KOPT-K1 (cell line): ENCODE measurements around the gene EGFR.

ENCODE experiments used
- H3K27ac ChIP-seq: fragments of 200-600 bp; sonication (generic); 2 replicates; pipeline ENCODE4 v1.5.1; 2016; ENCODE audit warnings: antibody characterized with exemption, mild to moderate bottlenecking, low read depth, low read length; ENCODE audit not compliant: poor library complexity, severe bottlenecking
- H3K36me3 ChIP-seq: fragments of 200-600 bp; sonication (generic); 2 replicates; pipeline ENCODE4 v1.5.1; 2017; ENCODE audit warnings: antibody characterized with exemption, mild to moderate bottlenecking, low read length, moderate library complexity; ENCODE audit not compliant: insufficient read depth
- H3K9me3 ChIP-seq: fragments of 200-600 bp; sonication (generic); 2 replicates; pipeline ENCODE4 v1.5.1; 2017; ENCODE audit warnings: antibody characterized with exemption, low read length, mild to moderate bottlenecking; ENCODE audit not compliant: insufficient read depth, poor library complexity, severe bottlenecking

The EGFR gene

GRCh38 chr7:55253188-55253587 lies 234.4 kb downstream of the EGFR start:
- Histone ChIP-seq H3K36me3 (no peaks in the 10 kb centered on the region), H3K9me3 (peaks cover 8% of the 10 kb centered on the region), H3K27ac (no peak overlapping the region)

GRCh38 chr7:55254242-55254595 lies 235.4 kb downstream of the EGFR start:
- Histone ChIP-seq H3K9me3 (peaks cover 8% of the 10 kb centered on the region), H3K27ac (no peak overlapping the region), H3K36me3 (no peaks in the 10 kb centered on the region)

GRCh38 chr7:55254596-55255495 lies 236.0 kb downstream of the EGFR start:
- Histone ChIP-seq H3K9me3 (peaks cover 8% of the 10 kb centered on the region), H3K36me3 (no peaks in the 10 kb centered on the region), H3K27ac (no peak overlapping the region)

- Histone ChIP-seq H3K9me3 (peaks cover 8% of the 10 kb centered on the region), H3K27ac (no peak overlapping the region), H3K36me3 (no peaks in the 10 kb centered on the region)
These were observed 237.0 kb downstream of the EGFR start for GRCh38 chr7:55255496-55256445.

- Histone ChIP-seq H3K27ac (no peak overlapping the region), H3K9me3 (peaks cover 8% of the 10 kb centered on the region), H3K36me3 (no peaks in the 10 kb centered on the region)
These were observed 239.8 kb downstream of the EGFR start for GRCh38 chr7:55258631-55259030.

GRCh38 chr7:55260171-55260570 lies 241.4 kb downstream of the EGFR start:
- Histone ChIP-seq H3K27ac (no peak overlapping the region), H3K36me3 (no peaks in the 10 kb centered on the region), H3K9me3 (peaks cover 8% of the 10 kb centered on the region)

- Histone ChIP-seq H3K36me3 (no peaks in the 10 kb centered on the region), H3K9me3 (peaks cover 5% of the 10 kb centered on the region), H3K27ac (no peak overlapping the region)
These were observed 242.0 kb downstream of the EGFR start for GRCh38 chr7:55260676-55261385.
